ENCODE results near the gene PGBD1. TPM values are rescaled to one million over a fixed set of nuclear protein-coding genes. Genes with fewer than 3 reads are reported as not detected.

The PGBD1 gene
- total RNA-seq, 4 donors from 2014 or later, result 0.64 to 2.3 (median 1.2) TPM

DNA sequence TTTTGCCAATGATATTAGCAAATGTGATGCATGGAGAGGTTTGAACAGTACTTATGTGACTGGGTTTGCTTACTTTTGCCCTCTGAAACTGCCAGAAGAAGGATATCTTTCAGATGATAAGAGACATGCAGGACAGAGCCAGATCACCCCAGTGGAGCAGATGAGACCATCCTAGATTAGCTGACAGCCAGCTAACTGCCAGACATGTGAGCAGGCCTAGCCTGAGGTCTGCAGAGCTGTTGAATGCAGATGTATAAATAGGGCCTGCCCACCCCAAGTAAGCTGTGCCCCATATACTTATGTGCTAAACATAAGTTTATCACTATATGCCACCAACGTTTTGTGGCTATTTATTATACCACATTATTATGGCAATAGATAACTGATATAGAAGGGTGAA lies 48.7 kb downstream of the PGBD1 start:
- H3K27me3 ChIP-seq, result no peaks in the 10 kb centered on the region
- H3K4me3 ChIP-seq, result no peak overlapping the region
- peaks cover 4% of the 10 kb centered on the region for H3K4me1 ChIP-seq
- peaks cover 13% of the 10 kb centered on the region for H3K9me3 ChIP-seq
- DNase-seq (ENCODE audit: low spot score in 2 of 2), result no peak
- TF ChIP-seq POLR2A (IDR thresholded peaks at IDR 0.05), result no peak
- TF ChIP-seq POLR2AphosphoS5 (IDR thresholded peaks at IDR 0.05), result no peak
- no peak for TF ChIP-seq EP300 (IDR thresholded peaks at IDR 0.05)
- TF ChIP-seq, protein P1, sequence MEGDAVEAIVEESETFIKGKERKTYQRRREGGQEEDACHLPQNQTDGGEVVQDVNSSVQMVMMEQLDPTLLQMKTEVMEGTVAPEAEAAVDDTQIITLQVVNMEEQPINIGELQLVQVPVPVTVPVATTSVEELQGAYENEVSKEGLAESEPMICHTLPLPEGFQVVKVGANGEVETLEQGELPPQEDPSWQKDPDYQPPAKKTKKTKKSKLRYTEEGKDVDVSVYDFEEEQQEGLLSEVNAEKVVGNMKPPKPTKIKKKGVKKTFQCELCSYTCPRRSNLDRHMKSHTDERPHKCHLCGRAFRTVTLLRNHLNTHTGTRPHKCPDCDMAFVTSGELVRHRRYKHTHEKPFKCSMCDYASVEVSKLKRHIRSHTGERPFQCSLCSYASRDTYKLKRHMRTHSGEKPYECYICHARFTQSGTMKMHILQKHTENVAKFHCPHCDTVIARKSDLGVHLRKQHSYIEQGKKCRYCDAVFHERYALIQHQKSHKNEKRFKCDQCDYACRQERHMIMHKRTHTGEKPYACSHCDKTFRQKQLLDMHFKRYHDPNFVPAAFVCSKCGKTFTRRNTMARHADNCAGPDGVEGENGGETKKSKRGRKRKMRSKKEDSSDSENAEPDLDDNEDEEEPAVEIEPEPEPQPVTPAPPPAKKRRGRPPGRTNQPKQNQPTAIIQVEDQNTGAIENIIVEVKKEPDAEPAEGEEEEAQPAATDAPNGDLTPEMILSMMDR (IDR thresholded peaks at IDR 0.05), result no peak
- no peak overlapping the region for H3K27ac ChIP-seq
- peaks cover 27% of the 10 kb centered on the region for H3K36me3 ChIP-seq
- WGBS, result 87% methylated on average over 1 of the region's 1 CpG

DNA sequence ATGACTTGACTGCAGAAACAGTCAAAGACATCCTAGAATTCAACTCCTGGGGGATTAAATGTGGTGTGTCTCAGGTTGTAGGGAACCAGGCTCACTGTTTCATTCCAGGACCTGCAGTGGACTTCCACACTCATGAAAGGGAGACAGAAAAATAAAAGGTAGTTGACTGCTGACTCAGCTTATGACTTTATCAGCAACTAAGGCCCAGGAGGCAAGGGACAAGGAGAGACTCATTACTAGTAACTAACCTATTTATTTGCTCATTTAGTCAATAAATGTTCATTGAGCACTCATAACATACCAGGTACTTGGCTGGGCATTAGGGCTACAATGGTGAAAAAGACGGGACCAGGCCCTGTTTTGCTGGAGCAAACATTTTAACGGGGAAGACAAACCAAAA lies 51.7 kb downstream of the PGBD1 start:
- Histone ChIP-seq H3K4me3 (no peak overlapping the region), H3K27me3 (no peaks in the 10 kb centered on the region), H3K9me3 (no peaks in the 10 kb centered on the region), H3K27ac (no peak overlapping the region), H3K4me1 (peaks cover 15% of the 10 kb centered on the region), H3K36me3 (no peaks in the 10 kb centered on the region)
- 91% methylated on average over 2 of the region's 2 CpGs for WGBS
- TF ChIP-seq POLR2AphosphoS5 (IDR thresholded peaks at IDR 0.05) (no peak), EP300 (IDR thresholded peaks at IDR 0.05) (no peak), POLR2A (IDR thresholded peaks at IDR 0.05) (no peak)
- TF ChIP-seq, protein P1 (IDR thresholded peaks at IDR 0.05), result no peak
- DNase-seq (ENCODE audit: low spot score in 2 of 2), result no peak

DNA sequence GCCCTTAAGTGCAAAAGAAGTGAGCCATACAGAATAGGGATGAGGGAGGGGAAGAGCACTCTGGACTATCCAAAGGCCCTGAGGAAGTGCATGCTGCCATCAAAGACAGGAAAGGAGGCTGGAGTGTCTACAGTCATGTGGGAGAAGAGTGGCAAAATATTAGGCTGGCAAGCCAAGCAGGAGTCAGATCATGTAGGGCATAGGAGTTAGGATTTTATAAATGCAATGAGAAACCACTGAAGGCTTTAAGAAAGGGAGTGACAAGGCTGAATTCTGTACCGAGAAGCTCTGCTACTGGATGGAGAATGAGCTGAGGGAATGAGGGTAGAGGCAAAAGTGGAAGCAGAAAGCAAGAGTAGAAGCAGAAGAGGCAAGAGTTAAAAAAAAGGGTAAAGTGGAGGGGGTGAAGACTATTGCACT lies 52.2 kb downstream of the PGBD1 start:
- Histone ChIP-seq H3K4me1 (peaks cover 15% of the 10 kb centered on the region), H3K36me3 (no peaks in the 10 kb centered on the region), H3K4me3 (no peak overlapping the region), H3K9me3 (no peaks in the 10 kb centered on the region), H3K27ac (no peak overlapping the region), H3K27me3 (no peaks in the 10 kb centered on the region)
- 74% methylated on average over 1 of the region's 1 CpG for WGBS
- TF ChIP-seq POLR2A (IDR thresholded peaks at IDR 0.05), result no peak
- TF ChIP-seq POLR2AphosphoS5 (IDR thresholded peaks at IDR 0.05), result no peak
- TF ChIP-seq EP300 (IDR thresholded peaks at IDR 0.05), result no peak
- TF ChIP-seq, protein P1 (IDR thresholded peaks at IDR 0.05), result no peak
- no peak for DNase-seq (ENCODE audit: low spot score in 2 of 2)

DNA sequence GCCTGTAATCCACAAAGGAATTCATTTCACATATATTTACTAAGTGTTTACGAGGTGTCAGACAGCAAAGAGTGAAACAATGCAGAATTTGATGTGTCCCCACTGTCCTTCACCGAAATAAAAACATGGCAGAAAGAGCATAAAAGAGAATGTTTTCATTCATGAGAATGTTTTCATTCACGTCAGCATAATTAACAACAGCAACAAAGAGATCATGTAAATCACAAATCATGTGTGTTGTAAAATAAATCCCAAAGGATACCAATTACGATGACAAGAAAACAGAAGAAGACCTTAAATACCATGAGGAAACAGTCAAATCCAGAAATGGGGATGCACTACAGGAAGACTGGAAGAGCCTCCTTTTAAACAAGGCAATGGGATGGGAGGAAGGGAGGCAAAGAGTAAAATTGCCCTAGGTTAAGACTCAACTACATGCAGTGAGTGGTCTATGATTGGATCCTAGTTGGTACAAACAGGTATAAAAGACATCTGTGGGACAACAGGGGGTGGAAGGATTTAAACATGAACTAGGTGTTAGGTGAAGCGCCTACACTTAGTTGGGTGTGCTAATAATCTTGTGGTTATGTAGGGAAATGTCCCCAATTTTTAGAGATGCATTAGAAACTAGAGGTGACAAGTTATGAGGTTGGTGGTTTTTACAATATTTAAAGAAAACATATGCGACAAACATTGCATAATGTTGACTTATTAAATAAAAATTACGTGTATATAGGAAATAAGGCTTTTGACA lies 53.1 kb downstream of the PGBD1 start:
- no peaks in the 10 kb centered on the region for H3K9me3 ChIP-seq
- H3K36me3 ChIP-seq, result no peaks in the 10 kb centered on the region
- 71% methylated on average over 7 of the region's 7 CpGs for WGBS
- TF ChIP-seq, protein P1 (IDR thresholded peaks at IDR 0.05), result no peak
- no peak for TF ChIP-seq EP300 (IDR thresholded peaks at IDR 0.05)
- TF ChIP-seq POLR2A (IDR thresholded peaks at IDR 0.05), result no peak
- TF ChIP-seq POLR2AphosphoS5 (IDR thresholded peaks at IDR 0.05), result no peak
- H3K4me3 ChIP-seq, result no peak overlapping the region
- H3K27ac ChIP-seq, result peak overlapping the region; percentile 94
- no peak for DNase-seq (ENCODE audit: low spot score in 2 of 2)
- H3K27me3 ChIP-seq, result no peaks in the 10 kb centered on the region
- peaks cover 15% of the 10 kb centered on the region for H3K4me1 ChIP-seq

DNA sequence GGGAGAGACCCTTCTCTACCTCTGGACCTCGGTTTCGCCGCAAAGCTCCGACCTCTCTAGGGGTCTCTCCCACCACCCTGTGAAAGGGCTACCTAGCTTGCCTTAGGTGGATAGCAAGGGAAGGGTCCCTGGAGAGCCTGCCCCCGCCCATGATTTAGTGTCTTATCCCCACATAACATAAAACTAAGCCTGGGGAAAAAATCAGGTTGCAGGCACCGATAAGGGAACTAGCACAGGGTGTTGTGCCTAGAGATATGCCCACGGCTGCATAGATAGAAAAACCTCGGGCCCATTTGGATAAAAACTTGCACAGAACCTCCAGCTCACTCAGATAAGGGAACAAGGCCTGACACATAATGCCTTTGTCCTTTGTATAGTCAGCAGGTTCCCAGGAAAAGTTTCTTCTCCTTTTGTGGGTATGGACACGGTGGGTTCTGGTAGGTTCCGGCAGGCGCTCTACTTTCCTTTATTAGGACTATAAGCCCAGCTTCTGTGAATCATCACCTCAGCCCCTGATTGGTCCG lies 53.7 kb downstream of the PGBD1 start:
- Histone ChIP-seq H3K27me3 (no peaks in the 10 kb centered on the region), H3K4me3 (peak overlapping the region; percentile 92), H3K9me3 (no peaks in the 10 kb centered on the region), H3K36me3 (no peaks in the 10 kb centered on the region), H3K27ac (peak overlapping the region; percentile 94), H3K4me1 (peaks cover 15% of the 10 kb centered on the region)
- WGBS, result 33% methylated on average over 12 of the region's 12 CpGs
- TF ChIP-seq POLR2A (IDR thresholded peaks at IDR 0.05) (no peak), EP300 (IDR thresholded peaks at IDR 0.05) (no peak), POLR2AphosphoS5 (IDR thresholded peaks at IDR 0.05) (no peak)
- TF ChIP-seq, protein P1 (IDR thresholded peaks at IDR 0.05), result no peak
- DNase-seq (ENCODE audit: low spot score in 2 of 2), result no peak

Data from suprapubic skin (tissue), 4 donors.